Trophoblast cell (in vitro differentiated cells and primary cell): ENCODE data around the gene HTR3B.
A peak's percentile ranks its signal among the peaks of the same experiment; 100 is the strongest.

Experiments used
- DNase-seq, 2 donors: peaks; one replicate each; pipeline ENCODE4 v3.0.0-alpha.2; 2016
- H2AFZ ChIP-seq: 2 replicates; pipeline ENCODE4 v1.6.1; 2013; ENCODE audit warnings: low read length, moderate library complexity, mild to moderate bottlenecking; ENCODE audit not compliant: insufficient read depth, poor library complexity
- H2AK5ac ChIP-seq: 2 replicates; pipeline ENCODE4 v1.6.1; 2013; ENCODE audit warnings: mild to moderate bottlenecking, low read length
- H2BK120ac ChIP-seq: 2 replicates; pipeline ENCODE4 v1.6.1; 2013; ENCODE audit warnings: low read length, mild to moderate bottlenecking, moderate library complexity; ENCODE audit not compliant: insufficient read depth, poor library complexity
- H2BK12ac ChIP-seq: 2 replicates; pipeline ENCODE4 v1.6.1; 2013; ENCODE audit warnings: mild to moderate bottlenecking, low read length, moderate library complexity
- H2BK5ac ChIP-seq: 2 replicates; pipeline ENCODE4 v1.6.1; 2013; ENCODE audit warnings: low read length, low read depth, moderate library complexity, mild to moderate bottlenecking; ENCODE audit not compliant: poor library complexity
- H3K14ac ChIP-seq: 2 replicates; pipeline ENCODE4 v1.6.1; 2013; ENCODE audit warnings: mild to moderate bottlenecking, low read length
- H3K18ac ChIP-seq: 2 replicates; pipeline ENCODE4 v1.6.1; 2013; ENCODE audit warnings: mild to moderate bottlenecking, low read length
- H3K23ac ChIP-seq: 2 replicates; pipeline ENCODE4 v1.6.1; 2013; ENCODE audit warnings: low read length
- H3K27ac ChIP-seq: 2 replicates; pipeline ENCODE4 v1.5.1; 2013; ENCODE audit warnings: low read depth, mild to moderate bottlenecking, inconsistent platforms, low read length, moderate library complexity
- H3K27me3 ChIP-seq: 2 replicates; pipeline ENCODE4 v1.6.1; 2013; ENCODE audit warnings: inconsistent platforms, mild to moderate bottlenecking, low read length, moderate library complexity; ENCODE audit not compliant: insufficient read depth
- H3K36me3 ChIP-seq, 2 experiments: 1 replicate in 1 of 2; 2 replicates in 1 of 2; pipeline ENCODE4 v1.6.1; 2013; ENCODE audit warnings: low read length in 2 of 2, mild to moderate bottlenecking in 2 of 2, moderate library complexity in 1 of 2; ENCODE audit not compliant: insufficient read depth in 2 of 2, control insufficient read depth in 1 of 2
- H3K4ac ChIP-seq: 2 replicates; pipeline ENCODE4 v1.6.1; 2013; ENCODE audit warnings: low read depth, mild to moderate bottlenecking, low read length, moderate library complexity
- H3K4me1 ChIP-seq, 2 experiments: 1 replicate in 1 of 2; 2 replicates in 1 of 2; pipeline ENCODE4 v1.6.1; 2013; ENCODE audit warnings: low read length in 2 of 2, mild to moderate bottlenecking in 2 of 2, moderate library complexity in 1 of 2; ENCODE audit not compliant: insufficient read depth in 2 of 2, control insufficient read depth in 1 of 2
- H3K4me2 ChIP-seq: 2 replicates; pipeline ENCODE4 v1.6.1; 2013; ENCODE audit warnings: inconsistent platforms, mild to moderate bottlenecking, low read length, moderate library complexity
- H3K4me3 ChIP-seq: 2 replicates; pipeline ENCODE4 v1.5.1; 2013; ENCODE audit warnings: mild to moderate bottlenecking, low read depth, low read length, inconsistent platforms
- H3K79me1 ChIP-seq: one replicate; pipeline ENCODE4 v1.6.1; 2013; ENCODE audit warnings: low read length
- H3K79me2 ChIP-seq: 2 replicates; pipeline ENCODE4 v1.6.1; 2013; ENCODE audit warnings: low read length, mild to moderate bottlenecking; ENCODE audit not compliant: control insufficient read depth, insufficient read depth, poor library complexity
- H3K9ac ChIP-seq: 2 replicates; pipeline ENCODE4 v1.6.1; 2013; ENCODE audit warnings: mild to moderate bottlenecking, low read length
- H3K9me3 ChIP-seq: 2 replicates; pipeline ENCODE4 v1.6.1; 2013; ENCODE audit warnings: low read depth, mild to moderate bottlenecking, control low read depth, inconsistent platforms, low read length; ENCODE audit not compliant: insufficient read depth
- H4K12ac ChIP-seq: 2 replicates; pipeline ENCODE4 v1.6.1; 2013; ENCODE audit warnings: low read depth, mild to moderate bottlenecking, low read length, moderate library complexity
- H4K8ac ChIP-seq: 2 replicates; pipeline ENCODE4 v1.6.1; 2013; ENCODE audit warnings: low read depth, mild to moderate bottlenecking, low read length, moderate library complexity
- H4K91ac ChIP-seq: one replicate; pipeline ENCODE4 v1.6.1; 2013; ENCODE audit warnings: low read depth, mild to moderate bottlenecking, low read length, moderate library complexity
- WGBS: extraction: QIAGEN DNeasy Blood & Tissue Kit; methylation state at CpG from one replicate; pipeline ENCODE4 v1.1.7; 2013; ENCODE audit warnings: missing lambda C conversion rate; ENCODE audit not compliant: insufficient read length, insufficient coverage; ENCODE audit errors: extremely low coverage; 5-methylcytosine and 5-hydroxymethylcytosine counted together

The HTR3B gene

GRCh38 chr11:113875234-113876073 lies 29.1 kb upstream of the HTR3B start, which contains the start of gene USP28:
Gene USP28 (minus strand): TSS chr11:113875572. CDS start chr11:113875501, 71 bp downstream.
- peak within 1 kb of the TSS; percentile 100 for H2AFZ ChIP-seq
- H3K18ac ChIP-seq = peak within 1 kb of the TSS; percentile 98

GRCh38 chr11:113876074-113876797 lies 28.4 kb upstream of the HTR3B start:
- Histone ChIP-seq H3K27ac (peak overlapping the region; percentile 90), H3K4me3 (no peak overlapping the region), H3K79me1 (peaks cover 9% of the 10 kb centered on the region), H3K23ac (no peak overlapping the region), H4K12ac (peak overlapping the region; percentile 99), H3K4me1 (peaks cover 2 to 4% of the 10 kb centered on the region in 2 experiments), H3K18ac (peak overlapping the region; percentile 72), H3K36me3 (no peaks in the 10 kb centered on the region), H2BK12ac (peak overlapping the region; percentile 36), H3K9ac (no peak overlapping the region), H2AK5ac (peak overlapping the region; percentile 15), H2AFZ (peak overlapping the region; percentile 92), H2BK5ac (peak overlapping the region; percentile 83), H3K14ac (peak overlapping the region; percentile 95), H3K27me3 (no peaks in the 10 kb centered on the region), H3K9me3 (no peaks in the 10 kb centered on the region), H3K4me2 (peak overlapping the region; percentile 93), H2BK120ac (peak overlapping the region; percentile 90), H3K4ac (peak overlapping the region; percentile 76), H4K8ac (peak overlapping the region; percentile 100), H3K79me2 (peaks cover 7% of the 10 kb centered on the region), H4K91ac (peak overlapping the region; percentile 86)
- DNase-seq = no peak
- WGBS = no CpG with 5 or more reads among the region's 24 CpGs

More at GRCh38 chr11:113875234-113876073, 29.1 kb upstream of the HTR3B start, which contains the start of gene USP28:
- Histone ChIP-seq H3K36me3 (no peaks in the 10 kb centered on the region), H2BK120ac (peak within 1 kb of the TSS; percentile 94), H3K4me2 (peak within 1 kb of the TSS; percentile 93), H2BK12ac (peak within 1 kb of the TSS; percentile 83), H3K4ac (peak within 1 kb of the TSS; percentile 96), H3K4me1 (peaks cover 2 to 4% of the 10 kb centered on the region in 2 experiments), H3K23ac (no peak within 1 kb of the TSS), H3K4me3 (peak within 1 kb of the TSS; percentile 86), H4K91ac (peak within 1 kb of the TSS; percentile 94), H2BK5ac (peak within 1 kb of the TSS; percentile 83), H4K12ac (peak within 1 kb of the TSS; percentile 99), H3K27ac (peak within 1 kb of the TSS; percentile 90), H2AK5ac (peak within 1 kb of the TSS; percentile 63), H3K79me1 (peaks cover 9% of the 10 kb centered on the region), H3K79me2 (peaks cover 7% of the 10 kb centered on the region), H3K9ac (peak within 1 kb of the TSS; percentile 95), H3K27me3 (no peaks in the 10 kb centered on the region), H4K8ac (peak within 1 kb of the TSS; percentile 100), H3K9me3 (no peaks in the 10 kb centered on the region), H3K14ac (peak within 1 kb of the TSS; percentile 99)
- no CpG with 5 or more reads among the region's 95 CpGs for WGBS
- DNase-seq = peak; percentile 98 to 99

GRCh38 chr11:113876798-113877669 lies 27.6 kb upstream of the HTR3B start:
- Histone ChIP-seq H3K4me1 (peaks cover 2 to 4% of the 10 kb centered on the region in 2 experiments), H3K9me3 (no peaks in the 10 kb centered on the region), H3K23ac (no peak overlapping the region), H3K27ac (no peak overlapping the region), H2BK5ac (no peak overlapping the region), H3K36me3 (no peaks in the 10 kb centered on the region), H2AFZ (no peak overlapping the region), H4K91ac (no peak overlapping the region), H3K4me3 (no peak overlapping the region), H3K9ac (no peak overlapping the region), H4K12ac (no peak overlapping the region), H2AK5ac (peak overlapping the region; percentile 15), H2BK120ac (no peak overlapping the region), H3K79me1 (peaks cover 9% of the 10 kb centered on the region), H2BK12ac (peak overlapping the region; percentile 27), H3K27me3 (no peaks in the 10 kb centered on the region), H3K18ac (no peak overlapping the region), H3K4me2 (no peak overlapping the region), H3K14ac (no peak overlapping the region), H4K8ac (no peak overlapping the region), H3K79me2 (peaks cover 7% of the 10 kb centered on the region), H3K4ac (no peak overlapping the region)
- no peak for DNase-seq
- no CpG with 5 or more reads among the region's 8 CpGs for WGBS

GRCh38 chr11:113877670-113878055 lies 26.9 kb upstream of the HTR3B start:
- peaks cover 9% of the 10 kb centered on the region for H3K79me1 ChIP-seq
- no CpG with 5 or more reads among the region's 5 CpGs for WGBS
- H4K12ac ChIP-seq = no peak overlapping the region
- peaks cover 4 to 5% of the 10 kb centered on the region in 2 experiments for H3K4me1 ChIP-seq
- H3K79me2 ChIP-seq = peaks cover 7% of the 10 kb centered on the region
- no peak overlapping the region for H3K4ac ChIP-seq
- peak overlapping the region; percentile 72 for H4K8ac ChIP-seq
- peak overlapping the region; percentile 20 for H2BK12ac ChIP-seq
- H2AK5ac ChIP-seq = no peak overlapping the region
- no peaks in the 10 kb centered on the region for H3K9me3 ChIP-seq
- no peaks in the 10 kb centered on the region for H3K36me3 ChIP-seq
- H4K91ac ChIP-seq = no peak overlapping the region
- peak overlapping the region; percentile 15 for H2BK120ac ChIP-seq
- no peak overlapping the region for H2BK5ac ChIP-seq
- H3K18ac ChIP-seq = no peak overlapping the region
- no peak overlapping the region for H3K27ac ChIP-seq
- no peak overlapping the region for H3K4me3 ChIP-seq
- no peak overlapping the region for H3K23ac ChIP-seq
- H3K14ac ChIP-seq = no peak overlapping the region
- no peak overlapping the region for H2AFZ ChIP-seq
- no peak overlapping the region for H3K4me2 ChIP-seq
- H3K9ac ChIP-seq = no peak overlapping the region
- H3K27me3 ChIP-seq = no peaks in the 10 kb centered on the region
- DNase-seq = no peak
